C4-2B (cell line): ENCODE results near the gene UNCX.
"Not testable (repeated sequence)": the region's sequence is repeated elsewhere in the genome, so short reads cannot be mapped to it uniquely, and the experiment has no call there.

Experiments
- H3K27ac ChIP-seq: fragments of 450-650 bp; 2 replicates; pipeline ENCODE4 v1.5.1; 2017
- ZFX ChIP-seq: fragments of 450-650 bp; IDR thresholded peaks from 2 replicates; pipeline ENCODE4 v1.6.1; 2017
- TF ChIP-seq, protein P1 (sequence below): fragments of 450-650 bp; conservative IDR thresholded peaks from 2 replicates; pipeline ENCODE4 v1.5.1; 2017; ENCODE audit warnings: mild to moderate bottlenecking

The UNCX gene

DNA sequence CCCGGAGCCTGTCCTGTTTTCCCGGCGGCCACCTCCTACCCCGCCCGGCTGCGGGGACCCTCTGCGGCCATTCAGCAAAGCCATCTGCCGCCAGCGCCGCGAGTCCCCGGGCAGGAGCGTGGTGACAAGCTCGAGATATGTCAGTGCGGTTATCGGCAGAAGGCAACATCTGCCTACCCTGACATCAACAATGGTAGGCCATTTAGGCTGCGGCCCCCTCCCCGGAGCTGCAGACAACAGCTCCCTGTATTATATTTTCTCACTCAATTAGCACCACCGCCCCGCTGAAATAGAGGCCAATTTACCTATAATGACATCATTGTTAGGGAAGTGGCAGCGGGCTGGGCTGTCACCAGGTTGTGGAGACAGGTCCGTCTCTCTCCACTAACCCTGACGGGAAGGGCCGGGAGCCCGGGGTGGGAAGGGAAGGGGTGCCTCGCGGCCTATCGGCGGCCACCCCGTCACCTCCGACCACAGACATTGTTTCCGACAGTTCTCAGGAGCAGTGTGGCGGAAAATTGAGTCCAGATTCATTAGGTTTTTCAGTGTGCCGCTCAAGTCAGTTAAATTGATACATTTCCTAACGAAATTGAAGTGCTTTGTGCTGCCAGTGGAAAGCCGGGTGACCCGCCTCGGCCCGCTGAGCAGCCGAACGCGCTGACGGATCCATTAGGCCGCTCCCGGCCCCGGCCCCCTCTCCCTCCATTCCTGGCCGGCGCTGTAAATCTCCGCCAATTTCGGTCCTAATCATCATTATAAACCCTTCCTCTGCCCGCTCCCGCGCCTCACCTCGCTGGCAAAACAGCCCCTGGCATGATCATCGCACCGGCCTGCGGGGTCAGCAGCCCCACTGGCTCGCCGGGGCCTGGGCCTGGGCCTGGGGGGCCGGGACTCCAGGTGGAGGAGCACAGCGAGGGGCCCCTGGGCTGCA, 43.0 kb downstream of the UNCX start:
- TF ChIP-seq, protein P1, sequence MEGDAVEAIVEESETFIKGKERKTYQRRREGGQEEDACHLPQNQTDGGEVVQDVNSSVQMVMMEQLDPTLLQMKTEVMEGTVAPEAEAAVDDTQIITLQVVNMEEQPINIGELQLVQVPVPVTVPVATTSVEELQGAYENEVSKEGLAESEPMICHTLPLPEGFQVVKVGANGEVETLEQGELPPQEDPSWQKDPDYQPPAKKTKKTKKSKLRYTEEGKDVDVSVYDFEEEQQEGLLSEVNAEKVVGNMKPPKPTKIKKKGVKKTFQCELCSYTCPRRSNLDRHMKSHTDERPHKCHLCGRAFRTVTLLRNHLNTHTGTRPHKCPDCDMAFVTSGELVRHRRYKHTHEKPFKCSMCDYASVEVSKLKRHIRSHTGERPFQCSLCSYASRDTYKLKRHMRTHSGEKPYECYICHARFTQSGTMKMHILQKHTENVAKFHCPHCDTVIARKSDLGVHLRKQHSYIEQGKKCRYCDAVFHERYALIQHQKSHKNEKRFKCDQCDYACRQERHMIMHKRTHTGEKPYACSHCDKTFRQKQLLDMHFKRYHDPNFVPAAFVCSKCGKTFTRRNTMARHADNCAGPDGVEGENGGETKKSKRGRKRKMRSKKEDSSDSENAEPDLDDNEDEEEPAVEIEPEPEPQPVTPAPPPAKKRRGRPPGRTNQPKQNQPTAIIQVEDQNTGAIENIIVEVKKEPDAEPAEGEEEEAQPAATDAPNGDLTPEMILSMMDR = no peak
- no peak for TF ChIP-seq ZFX
- no peak overlapping the region for H3K27ac ChIP-seq

DNA sequence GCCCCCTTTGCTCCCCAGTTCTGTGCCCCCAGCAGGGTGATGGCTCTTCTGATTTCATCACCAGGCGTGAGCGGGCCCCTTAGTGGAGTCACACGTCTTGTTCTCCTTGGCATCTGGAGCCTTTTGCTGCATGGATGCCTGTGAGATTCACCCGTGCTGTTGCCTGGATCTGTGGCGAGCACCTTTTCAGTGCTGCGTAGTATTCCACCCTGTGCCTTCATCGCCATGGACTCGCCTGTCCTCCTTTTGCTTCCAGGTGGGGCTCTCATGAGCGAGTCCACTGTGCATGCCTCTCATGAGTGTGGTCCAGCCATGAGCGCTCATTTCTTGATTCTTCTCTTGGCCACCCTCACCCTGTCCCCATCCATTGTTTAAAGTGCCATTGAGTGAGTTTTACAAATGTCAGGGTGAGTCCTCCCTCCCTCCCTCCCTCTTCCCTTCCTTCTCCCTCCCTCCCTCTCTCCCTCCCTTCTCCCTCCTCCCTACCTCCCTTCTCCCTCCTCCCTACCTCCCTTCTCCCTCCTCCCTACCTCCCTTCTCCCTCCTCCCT, 44.0 kb downstream of the UNCX start:
- no peak overlapping the region for H3K27ac ChIP-seq
- TF ChIP-seq ZFX = no peak
- TF ChIP-seq, protein P1 = no peak

DNA sequence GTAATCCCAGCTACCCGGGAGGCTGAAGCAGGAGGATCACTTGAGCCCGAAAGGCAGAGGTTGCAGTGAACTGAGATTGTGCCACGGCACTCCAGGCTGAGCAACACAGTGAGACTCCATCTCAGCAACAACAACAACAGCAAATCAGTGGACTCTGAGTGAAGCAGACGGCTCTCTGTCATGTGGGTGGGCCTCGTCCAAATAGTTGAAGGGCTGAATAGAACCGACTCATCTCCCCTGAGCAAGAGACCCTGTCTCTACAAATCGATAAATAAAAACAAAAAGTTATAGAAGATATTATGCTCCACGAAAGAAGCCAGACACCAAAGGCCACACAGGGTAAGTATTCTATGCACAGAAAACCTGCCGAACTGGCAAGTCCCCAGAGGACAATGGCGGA, 45.9 kb downstream of the UNCX start:
- no peak overlapping the region for H3K27ac ChIP-seq
- no peak for TF ChIP-seq ZFX
- TF ChIP-seq, protein P1 = no peak

DNA sequence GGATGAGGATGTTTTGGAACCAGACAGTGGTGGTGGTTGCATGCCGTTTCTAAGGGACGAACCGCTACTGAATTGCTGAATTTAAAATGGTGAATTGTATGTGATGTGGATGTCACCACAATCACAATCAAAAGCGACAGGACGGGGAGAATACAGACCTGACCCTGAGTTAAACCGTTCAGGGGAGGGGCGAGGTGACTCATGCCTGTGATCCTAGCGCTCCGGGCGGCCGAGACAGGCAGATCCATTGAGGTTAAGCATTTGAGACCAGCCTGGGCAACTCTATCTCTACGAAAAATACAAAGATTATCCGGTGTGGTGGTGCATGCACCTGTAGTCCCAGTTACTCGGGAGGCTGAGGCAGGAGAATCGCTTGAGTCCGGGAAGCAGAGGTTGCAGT, 46.4 kb downstream of the UNCX start:
- TF ChIP-seq ZFX = no peak
- TF ChIP-seq, protein P1 = no peak
- H3K27ac ChIP-seq = no peak overlapping the region

DNA sequence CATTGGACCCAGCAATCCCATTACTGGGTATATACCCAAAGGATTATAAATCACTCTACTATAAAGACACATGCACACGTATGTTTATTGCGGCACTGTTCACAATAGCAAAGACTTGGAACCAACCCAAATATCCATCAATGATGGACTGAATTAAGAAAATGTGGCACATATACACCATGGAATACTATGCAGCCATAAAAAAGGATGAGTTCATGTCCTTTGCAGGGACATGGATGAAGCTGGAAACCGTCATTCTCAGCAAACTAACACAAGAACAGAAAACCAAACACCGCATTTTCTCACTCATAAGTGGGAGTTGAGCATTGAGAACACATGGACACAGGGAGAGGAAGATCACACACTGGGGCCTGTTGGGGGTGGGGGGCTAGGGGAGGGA, 47.2 kb downstream of the UNCX start:
- H3K27ac ChIP-seq = not testable (repeated sequence)

DNA sequence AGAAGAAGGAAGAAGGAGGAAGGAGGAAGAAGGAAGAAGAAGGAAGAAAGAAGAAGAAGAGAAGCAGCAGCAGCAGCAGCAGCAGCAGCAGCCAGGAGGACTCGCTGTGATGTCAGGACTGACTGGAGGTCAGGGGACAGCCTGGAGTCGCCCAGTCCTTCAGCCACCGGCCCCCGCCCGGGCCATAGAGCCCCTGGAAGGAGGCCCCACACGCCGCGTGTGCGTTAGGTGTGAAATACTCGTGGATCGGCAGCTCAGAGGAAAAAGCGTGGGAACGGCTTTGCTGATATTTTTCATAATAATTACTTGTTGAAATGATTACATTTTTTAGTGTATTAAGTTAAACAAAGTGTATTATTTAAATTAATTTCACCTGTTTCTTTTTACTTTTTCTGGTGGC, 48.4 kb downstream of the UNCX start:
- no peak overlapping the region for H3K27ac ChIP-seq
- no peak for TF ChIP-seq ZFX
- TF ChIP-seq, protein P1 = no peak

DNA sequence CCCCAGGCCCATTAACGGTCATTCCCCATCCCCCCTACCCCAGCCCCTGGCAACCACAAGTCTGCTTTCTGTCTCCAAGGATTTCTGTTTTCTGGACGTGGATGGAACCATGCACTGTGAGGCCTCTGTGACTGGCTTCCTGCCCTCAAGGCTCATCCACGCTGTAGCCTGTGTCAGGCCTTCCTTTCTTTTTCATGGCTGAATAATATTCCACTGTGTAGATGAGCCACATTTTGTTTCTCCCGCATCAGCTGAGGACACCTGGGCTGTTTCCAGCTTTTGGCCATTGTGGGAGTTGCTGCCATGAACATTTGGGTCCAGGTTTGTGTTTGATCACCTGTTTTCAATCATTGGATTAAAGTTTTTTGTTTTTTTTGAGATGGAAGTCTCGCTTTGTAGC, 50.0 kb downstream of the UNCX start:
- TF ChIP-seq ZFX = no peak
- TF ChIP-seq, protein P1 = no peak

DNA sequence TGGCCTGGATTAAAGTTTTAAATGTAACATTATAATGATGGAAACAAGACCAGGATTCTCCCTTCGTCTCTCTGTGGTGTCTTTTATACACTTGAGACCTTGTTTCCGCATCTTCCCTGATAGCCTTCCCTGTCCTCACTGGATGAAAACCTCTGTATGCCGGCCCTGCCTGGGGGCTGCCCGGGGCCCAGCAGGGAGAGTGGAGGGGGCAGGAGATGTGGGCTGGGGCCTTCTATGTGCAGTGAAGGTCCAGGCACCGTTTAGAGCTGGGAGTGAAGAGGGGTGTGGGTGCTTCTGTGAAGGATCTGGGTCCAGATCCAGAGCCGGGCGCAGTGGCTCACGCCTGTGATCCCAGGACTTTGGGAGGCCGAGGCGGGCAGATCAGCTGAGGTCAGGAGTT, 50.7 kb downstream of the UNCX start:
- no peak for TF ChIP-seq ZFX
- TF ChIP-seq, protein P1 = no peak
- no peak overlapping the region for H3K27ac ChIP-seq

More for the DNA sequence above, 50.0 kb downstream of the UNCX start:
- no peak overlapping the region for H3K27ac ChIP-seq
